Endothelial cell of umbilical vein (primary cell): ENCODE results near the gene HLA-DOA. TPM values are rescaled to one million over a fixed set of nuclear protein-coding genes. Genes with fewer than 3 reads are reported as not detected.

Experiments
- BruUV-seq: library from RNA; stranded (reverse); fragments of 400-500 nt; replicated peaks from 2 replicates; lab custom pipeline; 2021; lab: Mats Ljungman, UMichigan
- CTCF ChIA-PET: fragments of 300-600, 350-600 bp; sonication (Branson Sonifier 250); formaldehyde crosslinking; loops from one replicate; lab custom pipeline; 2021; ENCODE audit warnings: antibody characterized with exemption, inconsistent platforms; lab: Charles Lee
- POLR2A ChIA-PET: fragments of 300-600, 350-600 bp; sonication (Branson Sonifier 250); formaldehyde crosslinking; loops from one replicate; lab custom pipeline; 2021; ENCODE audit warnings: antibody characterized with exemption, inconsistent platforms; lab: Charles Lee
- DNase-seq: peaks from one replicate; pipeline ENCODE4 v3.0.0-alpha.2; 2011; ENCODE audit warnings: low read depth, low spot score
- FAIRE-seq: peaks from 2 replicates; lab custom pipeline; 2011; peaks lifted over from hg19 to GRCh38; lab: Jason Lieb, UNC
- H2AFZ ChIP-seq: 2 replicates; pipeline ENCODE4 v1.6.0; 2012; ENCODE audit warnings: low read depth, low read length, control low read depth, inconsistent platforms
- H3K27ac ChIP-seq: 2 replicates; pipeline ENCODE4 v1.5.1; 2011; ENCODE audit warnings: low read depth, mild to moderate bottlenecking, control low read depth, low read length, moderate library complexity; ENCODE audit not compliant: insufficient read depth
- H3K27me3 ChIP-seq, 2 experiments: 2 replicates each; pipeline versions ENCODE4 v1.6.0 to v1.6.1; 2011; ENCODE audit warnings: low read length in 2 of 2, mixed read lengths in 1 of 2; ENCODE audit not compliant: control insufficient read depth in 2 of 2, insufficient read depth in 2 of 2
- H3K36me3 ChIP-seq, 2 experiments: 2 replicates in 1 of 2; 3 replicates in 1 of 2; pipeline ENCODE4 v1.5.1; 2011; ENCODE audit warnings: low read length in 2 of 2, mild to moderate bottlenecking in 1 of 2, moderate library complexity in 1 of 2; ENCODE audit not compliant: control insufficient read depth in 2 of 2, insufficient read depth in 2 of 2; ENCODE audit errors: extremely low read depth in 1 of 2
- H3K4me1 ChIP-seq: 3 replicates; pipeline ENCODE4 v1.5.1; 2011; ENCODE audit warnings: mild to moderate bottlenecking, low read length; ENCODE audit not compliant: control insufficient read depth, insufficient read depth; ENCODE audit errors: extremely low read depth
- H3K4me2 ChIP-seq: 2 replicates; pipeline ENCODE4 v1.6.1; 2011; ENCODE audit warnings: low read length, control low read depth, mixed read lengths; ENCODE audit not compliant: insufficient read depth
- H3K4me3 ChIP-seq, 3 experiments: fragments of 200-600 bp in 1 of 3; sonication (generic), shearing (Covaris generic) in 1 of 3; replicated peaks in 1 of 3; 2 replicates each; pipeline ENCODE4 v1.5.1; 2011 to 2016; ENCODE audit warnings: control low read depth in 3 of 3, low read length in 3 of 3, mild to moderate bottlenecking in 2 of 3, inconsistent platforms in 1 of 3, low read depth in 1 of 3, moderate library complexity in 1 of 3; ENCODE audit not compliant: insufficient read depth in 1 of 3
- H3K79me2 ChIP-seq: 2 replicates; pipeline ENCODE4 v1.6.0; 2012; ENCODE audit warnings: low read length, inconsistent platforms; ENCODE audit not compliant: control insufficient read depth, insufficient read depth
- H3K9ac ChIP-seq: replicated peaks from 2 replicates; pipeline ENCODE3; 2011; ENCODE audit warnings: low read length, control low read depth; ENCODE audit not compliant: insufficient read depth; ENCODE audit errors: extremely low read depth
- H3K9me1 ChIP-seq: replicated peaks from 3 replicates; pipeline ENCODE4 v1.6.0; 2011; ENCODE audit warnings: mild to moderate bottlenecking, low read length; ENCODE audit not compliant: control insufficient read depth, insufficient read depth; ENCODE audit errors: extremely low read depth
- H3K9me3 ChIP-seq: replicated peaks from 2 replicates; pipeline ENCODE4 v1.5.1; 2012; ENCODE audit warnings: low read length, inconsistent platforms; ENCODE audit not compliant: control insufficient read depth, insufficient read depth
- H4K20me1 ChIP-seq: replicated peaks from 2 replicates; pipeline ENCODE3; 2011; ENCODE audit warnings: mild to moderate bottlenecking, low read length; ENCODE audit not compliant: control insufficient read depth, insufficient read depth; ENCODE audit errors: extremely low read depth
- CTCF ChIP-seq, 2 donors: IDR thresholded peaks; 1 replicate in 1 of 2; 2 replicates in 1 of 2; pipeline ENCODE4 v1.5.1; 2011; ENCODE audit warnings: low read length in 2 of 2, mild to moderate bottlenecking in 2 of 2, moderate library complexity in 2 of 2, control low read depth in 1 of 2, inconsistent platforms in 1 of 2, low read depth in 1 of 2; ENCODE audit not compliant: insufficient read depth in 1 of 2; ENCODE audit errors: extremely low read depth in 1 of 2
- EZH2 ChIP-seq: IDR thresholded peaks from 2 replicates; pipeline ENCODE4 v1.6.1; 2012; ENCODE audit warnings: borderline replicate concordance, low read depth, mild to moderate bottlenecking, moderate library complexity, low read length, inconsistent platforms; ENCODE audit not compliant: severe bottlenecking
- JUN ChIP-seq: IDR thresholded peaks from 2 replicates; pipeline ENCODE4 v1.6.1; 2011; ENCODE audit warnings: borderline replicate concordance, low read depth; ENCODE audit not compliant: insufficient read length, insufficient read depth
- MAX ChIP-seq: IDR thresholded peaks from 2 replicates; pipeline ENCODE4 v1.6.1; 2011; ENCODE audit not compliant: insufficient read depth, insufficient read length
- MYC ChIP-seq: IDR thresholded peaks from one replicate; pipeline ENCODE4 v1.6.1; 2011; ENCODE audit warnings: mild to moderate bottlenecking, low read depth, low read length
- POLR2A ChIP-seq: IDR thresholded peaks from 2 replicates; pipeline ENCODE4 v1.6.1; 2012; ENCODE audit warnings: low read depth, mild to moderate bottlenecking, control low read depth, low read length
- POLR2AphosphoS5 ChIP-seq: IDR thresholded peaks from 2 replicates; pipeline ENCODE4 v1.6.1; 2012; ENCODE audit warnings: low read depth, mild to moderate bottlenecking, control low read depth, low read length, moderate library complexity; ENCODE audit not compliant: insufficient read depth
- dilution Hi-C: fragments of 300-500 bp; cut with MboI; formaldehyde crosslinking; loops from one replicate; pipeline ENCODE4 v1.15.0; 2019; ENCODE audit warnings: low sequenced_read_pairs; ENCODE audit not compliant: extremely low pct_ligation_motif_present
- intact Hi-C: fragments of 100-400 bp; cut with micrococcal nuclease; formaldehyde crosslinking; loops from one replicate; pipeline ENCODE4 v1.10.0; 2022
- polyA plus RNA-seq, 4 experiments: library from polyadenylated mRNA; depleted of rRNA in 3 of 4; stranded (reverse) in 3 of 4; unstranded in 1 of 4; fragments of >200 nt; gene quantifications; 2 replicates each; pipeline versions ENCODE4 v1.2.1 to v1.2.3, GENCODE V29; 2011 to 2012; ENCODE audit warnings: missing spikeins in 1 of 4
- total RNA-seq: library from RNA; stranded (reverse); gene quantifications from 2 replicates; pipeline ENCODE4 v1.2.3, GENCODE V29; 2021

HLA-DOA gene
- total and polyA plus RNA-seq, 2 donors (not counting 3 experiments of a cell fraction or from before 2014, with no cell fraction given) = not detected

- Histone ChIP-seq H3K36me3 (peaks cover 22% of the 10 kb centered on the region in 2 experiments), H3K9me1 (no peaks in the 10 kb centered on the region), H3K27ac (peak overlapping the region; percentile 99), H3K9ac (peak overlapping the region; percentile 100), H4K20me1 (peaks cover 17% of the 10 kb centered on the region), H3K4me3 (peak overlapping the region; percentile 83 to 96 (median 91)), H3K27me3 (no peaks in the 10 kb centered on the region), H3K4me1 (peaks cover 29% of the 10 kb centered on the region), H3K4me2 (peak overlapping the region; percentile 93), H2AFZ (no peak overlapping the region), H3K9me3 (no peaks in the 10 kb centered on the region), H3K79me2 (peaks cover 55% of the 10 kb centered on the region)
- POLR2A ChIA-PET = interaction anchor here (0.6 to 5.8 kb wide), 41 partner anchors 9 to 1430 kb away, joined by 3 to 89 read pairs (median 4); partner anchors contain the start of genes B3GALT4, DDX39B, HLA-DMA and HLA-DMB
- no TSS peak for BruUV-seq
- TF ChIP-seq POLR2AphosphoS5 = peak; percentile 100
- no peak for TF ChIP-seq CTCF (IDR thresholded peaks at IDR 0.05; ENCODE audit: extremely low read depth in 1 of 2, insufficient read depth in 1 of 2, low read depth in 1 of 2, low read length in 2 of 2)
- TF ChIP-seq JUN = peak; percentile 97
- TF ChIP-seq MAX = peak; percentile 34
- TF ChIP-seq MYC = no peak
- TF ChIP-seq EZH2 = no peak
- peak; percentile 100 for TF ChIP-seq POLR2A
- dilution Hi-C loops = no loop called here
- intact Hi-C loops = loop anchor here (5.0 to 10.0 kb wide), 4 partner anchors 129 to 794 kb away; partner anchors contain the start of genes AGPAT1, CUTA, HSD17B8 and PHF1
- peak; percentile 99 for FAIRE-seq
- CTCF ChIA-PET = interaction anchor here (1.0 to 13.7 kb wide), 12 partner anchors 8 to 844 kb away, joined by 3 to 187 read pairs (median 6); partner anchors contain the start of genes ATF6B, HLA-DMA, TAP1 and TAP2
- peak; percentile 100 for DNase-seq
These were observed 37.6 kb downstream of the HLA-DOA start for GRCh38 chr6:32971581-32972352.
